K562 (cell line): ENCODE results near the gene PMF1. TPM values are rescaled to one million over a fixed set of nuclear protein-coding genes. Genes with fewer than 3 reads are reported as not detected.

Experiments
- ATAC-seq: fragments of 200-7000 bp; cut with Tn5 transposase; 3 replicates; pipeline ENCODE4 v1.9.1; 2020; ENCODE audit warnings: moderate library complexity
- BruUV-seq: library from RNA; stranded (reverse); fragments of 400-500 nt; replicated peaks from 2 replicates; lab custom pipeline; 2021; lab: Mats Ljungman, UMichigan
- CTCF ChIA-PET: fragments of 300-600 bp; formaldehyde crosslinking; extraction: SDS; loops from one replicate; lab custom pipeline; 2021; ENCODE audit warnings: low intra/inter-chr PET ratio; lab: Yijun Ruan, JAX
- POLR2A ChIA-PET: fragments of 300-600, 350-650 bp; sonication (Branson Sonifier 250); formaldehyde crosslinking; extraction: SDS; loops from one replicate; lab custom pipeline; 2021; ENCODE audit warnings: antibody characterized with exemption, inconsistent platforms; lab: Yijun Ruan, JAX
- DNase-seq, 4 experiments: peaks; one replicate each; pipeline versions ENCODE4 v3.0.0 to v3.0.0-alpha.2; 2011 to 2018; ENCODE audit warnings: low spot score in 3 of 4, mixed read lengths in 3 of 4; ENCODE audit errors: extremely low read depth in 1 of 4
- FAIRE-seq: peaks from 2 replicates; lab custom pipeline; 2011; peaks lifted over from hg19 to GRCh38; lab: Jason Lieb, UNC
- H2AFZ ChIP-seq: 2 replicates; pipeline ENCODE4 v1.6.0; 2011; ENCODE audit warnings: low read depth, low read length, control low read depth, inconsistent platforms
- H3K27ac ChIP-seq: fragments of 200-600 bp; 3 replicates; pipeline ENCODE4 v1.8.0; 2011; ENCODE audit warnings: low read depth, mild to moderate bottlenecking, control low read depth, inconsistent platforms, low read length, moderate library complexity, mixed read lengths; ENCODE audit errors: extremely low read depth
- H3K27me3 ChIP-seq, 2 experiments: fragments of 300-600 bp in 1 of 2; 2 replicates in 1 of 2; 3 replicates in 1 of 2; pipeline versions ENCODE4 v1.6.0 to v1.8.0; 2011; ENCODE audit warnings: inconsistent platforms in 2 of 2, low read length in 2 of 2, mild to moderate bottlenecking in 1 of 2, mixed read lengths in 1 of 2, moderate library complexity in 1 of 2; ENCODE audit not compliant: control insufficient read depth in 2 of 2, insufficient read depth in 2 of 2
- H3K36me3 ChIP-seq: fragments of 300-600 bp; 3 replicates; pipeline ENCODE4 v1.8.0; 2011; ENCODE audit warnings: mild to moderate bottlenecking, low read length, inconsistent platforms; ENCODE audit not compliant: control insufficient read depth, insufficient read depth
- H3K4me1 ChIP-seq, 2 experiments: fragments of 200-600 bp in 1 of 2; replicated peaks in 1 of 2; 2 replicates in 1 of 2; 3 replicates in 1 of 2; pipeline versions ENCODE4 v1.5.1 to v1.8.0; 2011; ENCODE audit warnings: inconsistent platforms in 2 of 2, low read length in 2 of 2, mild to moderate bottlenecking in 1 of 2, mixed read lengths in 1 of 2, moderate library complexity in 1 of 2; ENCODE audit not compliant: control insufficient read depth in 2 of 2, insufficient read depth in 2 of 2
- H3K4me2 ChIP-seq: 2 replicates; pipeline ENCODE4 v1.6.1; 2011; ENCODE audit warnings: low read length, control low read depth, inconsistent platforms, mixed read lengths; ENCODE audit not compliant: insufficient read depth
- H3K4me3 ChIP-seq: fragments of 200-600 bp; sonication (generic), shearing (Covaris generic); 2 replicates; pipeline ENCODE4 v1.5.1; 2016; ENCODE audit warnings: control low read depth, inconsistent platforms
- H3K79me2 ChIP-seq: fragments of 200-600 bp; 3 replicates; pipeline ENCODE4 v1.8.0; 2011; ENCODE audit warnings: low read length, inconsistent platforms; ENCODE audit not compliant: control insufficient read depth, insufficient read depth
- H3K9ac ChIP-seq, 2 experiments: 2 replicates each; pipeline versions ENCODE4 v1.6.0 to v1.6.1; 2011; ENCODE audit warnings: low read depth in 2 of 2, low read length in 2 of 2, control low read depth in 1 of 2, inconsistent platforms in 1 of 2, mild to moderate bottlenecking in 1 of 2, mixed read lengths in 1 of 2; ENCODE audit not compliant: insufficient read depth in 1 of 2
- H3K9me1 ChIP-seq: one replicate; pipeline ENCODE4 v1.6.0; 2011; ENCODE audit warnings: inconsistent platforms, mild to moderate bottlenecking, low read length, moderate library complexity; ENCODE audit not compliant: control insufficient read depth, insufficient read depth
- H3K9me3 ChIP-seq: replicated peaks from 2 replicates; pipeline ENCODE4 v1.5.1; 2011; ENCODE audit warnings: low read depth, low read length, inconsistent platforms; ENCODE audit not compliant: control insufficient read depth, insufficient read depth
- H4K20me1 ChIP-seq: replicated peaks from 2 replicates; pipeline ENCODE4 v1.6.1; 2011; ENCODE audit warnings: low read length, inconsistent platforms, mixed read lengths; ENCODE audit not compliant: control insufficient read depth, insufficient read depth
- ASH1L ChIP-seq: fragments of 450-650 bp; IDR thresholded peaks from 2 replicates; pipeline ENCODE4 v1.6.1; 2018; ENCODE audit warnings: borderline replicate concordance, mild to moderate bottlenecking, low read depth; ENCODE audit not compliant: partially characterized antibody
- CREB3 ChIP-seq: fragments of 450-650 bp; conservative IDR thresholded peaks from 2 replicates; pipeline ENCODE4 v1.6.1; 2016; ENCODE audit warnings: missing genetic modification characterization, low read depth, mild to moderate bottlenecking, missing compliant biosample characterization, moderate library complexity
- GABPA ChIP-seq: fragments of 200-800 bp; sonication (Bioruptor generic); conservative IDR thresholded peaks from 2 replicates; pipeline ENCODE4 v1.6.1; 2016; ENCODE audit warnings: low read depth, missing genetic modification characterization, missing compliant biosample characterization
- KLF6 ChIP-seq: fragments of 250-450 bp; sonication (Bioruptor Pico); IDR thresholded peaks from 2 replicates; pipeline ENCODE4 v1.4.0; 2020; ENCODE audit warnings: mild to moderate bottlenecking, moderate library complexity, borderline replicate concordance
- NR2F6 ChIP-seq: fragments of 450-650 bp; formaldehyde crosslinking; IDR thresholded peaks from 2 replicates; pipeline ENCODE4 v1.4.0; 2020; ENCODE audit warnings: mild to moderate bottlenecking
- RBM25 ChIP-seq: fragments of 200-400 bp; formaldehyde crosslinking; IDR thresholded peaks from 2 replicates; pipeline ENCODE4 v1.6.1; 2018; ENCODE audit warnings: low read length, low read depth, moderate library complexity; ENCODE audit not compliant: severe bottlenecking
- SOX6 ChIP-seq: fragments of 450-650 bp; IDR thresholded peaks from 2 replicates; pipeline ENCODE4 v1.6.1; 2014; ENCODE audit warnings: mild to moderate bottlenecking
- THRB ChIP-seq: fragments of 450-650 bp; formaldehyde crosslinking; conservative IDR thresholded peaks from 2 replicates; pipeline ENCODE4 v1.4.0; 2022; ENCODE audit warnings: mild to moderate bottlenecking, missing genetic modification characterization
- ZC3H11A ChIP-seq: IDR thresholded peaks from 2 replicates; pipeline ENCODE4 v1.6.1; 2012; ENCODE audit warnings: low read depth, low read length, improper control_type of control experiment
- ZNF121 ChIP-seq: sonication (generic); formaldehyde crosslinking; conservative IDR thresholded peaks from 2 replicates; pipeline ENCODE4 v1.8.0; 2022; ENCODE audit warnings: missing genetic modification reagents
- ZNF695 ChIP-seq: fragments of 450-650 bp; formaldehyde crosslinking; IDR thresholded peaks from 2 replicates; pipeline ENCODE4 v1.4.0; 2020; ENCODE audit warnings: mild to moderate bottlenecking, moderate library complexity
- ZNF696 ChIP-seq: fragments of 250-450 bp; sonication (Bioruptor Pico); conservative IDR thresholded peaks from 2 replicates; pipeline ENCODE4 v1.4.0; 2020; ENCODE audit warnings: mild to moderate bottlenecking, moderate library complexity
- WGBS: fragments of 100-300 bp; shearing (Covaris generic); methylation state at CpG from one replicate; pipeline ENCODE4 v1.1.6; 2016; ENCODE audit warnings: low coverage, mixed read lengths; ENCODE audit not compliant: insufficient coverage; ENCODE audit errors: missing lambda C conversion rate; 5-methylcytosine and 5-hydroxymethylcytosine counted together
- in situ Hi-C: fragments of 300-500 bp; cut with MboI; formaldehyde crosslinking; loops from 4 replicates; pipeline ENCODE4 v1.15.0; 2018; ENCODE audit warnings: inconsistent platforms, mixed read lengths
- intact Hi-C: fragments of 100-400 bp; cut with micrococcal nuclease; formaldehyde crosslinking; loops from 2 replicates; pipeline ENCODE4 v1.14.2; 2022
- polyA plus RNA-seq, 8 experiments: library from polyadenylated mRNA; depleted of rRNA in 4 of 8; stranded (reverse) in 5 of 8; unstranded in 3 of 8; fragments of >200 nt; fragmentation: Nextera tagmentation in 2 of 8; fragmentation: Illumina TruSeq in 1 of 8; extraction: Ambion mirVana in 2 of 8; extraction: Trizol in 1 of 8; gene quantifications; 2 replicates each; pipeline versions ENCODE4 v1.2.1 to v1.2.3, GENCODE V29; 2011 to 2014; ENCODE audit warnings: inconsistent platforms in 1 of 8, missing spikeins in 1 of 8
- total RNA-seq, 7 experiments: library from RNA; depleted of rRNA in 6 of 7; stranded (reverse); fragments of >200 nt in 6 of 7; fragmentation: Illumina TruSeq in 2 of 7; extraction: Trizol in 2 of 7; gene quantifications; 2 replicates each; pipeline versions ENCODE4 v1.2.1 to v1.2.3, GENCODE V29; 2011 to 2021; ENCODE audit warnings: low replicate concordance in 1 of 7

PMF1 gene
- total and polyA plus RNA-seq, 9 of the 15 experiments (the other 6 are each of a cell fraction or from before 2014, with no cell fraction given) = 9.4 to 92.9 (median 71.0) TPM

GRCh38 chr1:156220226-156220625, 7.4 kb downstream of the PMF1 start:
- Histone ChIP-seq H3K4me2 (no peak overlapping the region), H3K4me3 (no peak overlapping the region), H3K27me3 (no peaks in the 10 kb centered on the region), H3K9ac (no peak overlapping the region), H3K9me3 (no peaks in the 10 kb centered on the region; the same call in 1 of the 2 replicates), H3K4me1 (peaks cover 0 to 4% of the 10 kb centered on the region in 2 experiments; a peak in 1 of 5 replicates), H3K9me1 (no peaks in the 10 kb centered on the region), H3K79me2 (peaks cover 12% of the 10 kb centered on the region), H2AFZ (no peak overlapping the region), H3K36me3 (peaks cover 43% of the 10 kb centered on the region; the same call in 2 of the 3 replicates), H3K27ac (no peak overlapping the region), H4K20me1 (no peaks in the 10 kb centered on the region)
- in situ Hi-C loops (loop anchor here (5.0 kb wide), 1 partner anchor 128 kb away; no protein-coding TSS in a partner anchor), intact Hi-C loops (no loop called here)
- 92% methylated on average over 9 of the region's 9 CpGs for WGBS
- FAIRE-seq (no peak), ATAC-seq (no peak), DNase-seq (no peak)
- TF ChIP-seq RBM25 (peak; percentile 10), ZNF121 (CRISPR knock-in tag) (peak; percentile 92), ZNF695 (CRISPR knock-in tag) (no peak)
- POLR2A ChIA-PET = interaction anchor here (0.6 kb wide), 1 partner anchor 56 kb away, joined by 3 read pairs; no protein-coding TSS in a partner anchor
- BruUV-seq = no TSS peak
- CTCF ChIA-PET = no interaction called here

- DNase-seq (no peak), ATAC-seq (no peak), FAIRE-seq (no peak)
- H3K36me3 ChIP-seq = peaks cover 43% of the 10 kb centered on the region; the same call in 2 of the 3 replicates
- H3K4me2 ChIP-seq = no peak overlapping the region
- peaks cover 6% of the 10 kb centered on the region; the same call in 1 of the 3 replicates for H3K79me2 ChIP-seq
- peak overlapping the region in 1 of 2 experiments; percentile 19; a peak in 1 of 4 replicates for H3K9ac ChIP-seq
- in situ Hi-C loops (loop anchor here (5.0 kb wide), 1 partner anchor 130 kb away; no protein-coding TSS in a partner anchor), intact Hi-C loops (no loop called here)
- ChIA-PET CTCF (interaction anchor here (1.4 kb wide), 1 partner anchor 126 kb away, joined by 3 read pairs; no protein-coding TSS in a partner anchor), POLR2A (interaction anchor here (0.7 to 1.5 kb wide), 5 partner anchors 8 to 85 kb away, joined by 3 to 6 read pairs (median 3); partner anchors contain the start of genes PAQR6 and PMF1)
- 81% methylated on average over 12 of the region's 13 CpGs for WGBS
- no peaks in the 10 kb centered on the region for H3K9me1 ChIP-seq
- H3K4me3 ChIP-seq = no peak overlapping the region
- H2AFZ ChIP-seq = no peak overlapping the region
- H3K4me1 ChIP-seq = no peaks in the 10 kb centered on the region
- no peaks in the 10 kb centered on the region for H4K20me1 ChIP-seq
- no TSS peak for BruUV-seq
- no peaks in the 10 kb centered on the region for H3K27me3 ChIP-seq
- H3K27ac ChIP-seq = no peak overlapping the region
- H3K9me3 ChIP-seq = no peaks in the 10 kb centered on the region; the same call in 1 of the 2 replicates
- TF ChIP-seq ZC3H11A (no peak), SOX6 (no peak), KLF6 (CRISPR knock-in tag) (no peak), CREB3 (tag) (no peak), ASH1L (no peak), THRB (no peak), GABPA (no peak), ZNF696 (CRISPR knock-in tag) (no peak), NR2F6 (CRISPR knock-in tag) (no peak)
These were observed 9.3 kb downstream of the PMF1 start for GRCh38 chr1:156221986-156222692.
